ENCODE measurements around the gene GNG10.
A peak's percentile ranks its signal among the peaks of the same experiment; 100 is the strongest.
"Not testable (repeated sequence)": the region's sequence is repeated elsewhere in the genome, so short reads cannot be mapped to it uniquely, and the experiment has no call there.

The GNG10 gene

GRCh38 chr9:111661150-111661801 is at the start of gene GNG10:
Gene GNG10 (plus strand): TSS chr9:111661605. CDS start chr9:111661635, 30 bp downstream.
- H3K79me2 ChIP-seq (ENCODE audit: insufficient read depth, low read length): no peaks in the 10 kb centered on the region
- H3K27ac ChIP-seq (ENCODE audit: low read depth, low read length): no peak within 1 kb of the TSS
- peak within 1 kb of the TSS; percentile 75 for H3K4me2 ChIP-seq (ENCODE audit: low read depth, low read length, poor library complexity, severe bottlenecking)
- TF ChIP-seq CTCF (IDR thresholded peaks at IDR 0.05; ENCODE audit: insufficient read depth, low read length, poor library complexity, severe bottlenecking) (no peak), EZH2phosphoT487 (conservative IDR thresholded peaks at IDR 0.05; ENCODE audit: low read length) (no peak)
- H4K20me1 ChIP-seq (ENCODE audit: low read depth, low read length): no peaks in the 10 kb centered on the region
- no peaks in the 10 kb centered on the region for H3K9me2 ChIP-seq (replicated peaks; ENCODE audit: insufficient read depth, low read length)
- no peaks in the 10 kb centered on the region for H3K9me3 ChIP-seq (ENCODE audit: insufficient read depth, low read length)
- H3K36me3 ChIP-seq (ENCODE audit: low read length): no peaks in the 10 kb centered on the region
- no peaks in the 10 kb centered on the region for H3K27me3 ChIP-seq (ENCODE audit: low read length)
- no peaks in the 10 kb centered on the region for H3F3A ChIP-seq (ENCODE audit: insufficient read depth)
- H3K4me3 ChIP-seq (ENCODE audit: insufficient read depth, low read length, poor library complexity, severe bottlenecking): peak within 1 kb of the TSS; percentile 84
- peak within 1 kb of the TSS; percentile 93 for H2AFZ ChIP-seq (ENCODE audit: low read depth, low read length, severe bottlenecking)
- peak within 1 kb of the TSS; percentile 49 for H3K9ac ChIP-seq (ENCODE audit: low read length)

GRCh38 chr9:111613436-111614040 is 47.9 kb upstream of the GNG10 start:
- Histone ChIP-seq H3K4me2 (ENCODE audit: low read depth, low read length, poor library complexity, severe bottlenecking) (no peak overlapping the region), H3K79me2 (ENCODE audit: insufficient read depth, low read length) (no peaks in the 10 kb centered on the region), H3K27me3 (ENCODE audit: low read length) (no peaks in the 10 kb centered on the region), H3K9ac (ENCODE audit: low read length) (no peak overlapping the region), H3K36me3 (ENCODE audit: low read length) (no peaks in the 10 kb centered on the region), H3F3A (ENCODE audit: insufficient read depth) (no peaks in the 10 kb centered on the region), H3K4me3 (ENCODE audit: insufficient read depth, low read length, poor library complexity, severe bottlenecking) (no peak overlapping the region), H4K20me1 (ENCODE audit: low read depth, low read length) (no peaks in the 10 kb centered on the region), H3K9me2 (replicated peaks; ENCODE audit: insufficient read depth, low read length) (no peaks in the 10 kb centered on the region), H3K9me3 (ENCODE audit: insufficient read depth, low read length) (no peaks in the 10 kb centered on the region), H3K27ac (ENCODE audit: low read depth, low read length) (no peak overlapping the region), H2AFZ (ENCODE audit: low read depth, low read length, severe bottlenecking) (no peak overlapping the region)
- no peak for TF ChIP-seq CTCF (IDR thresholded peaks at IDR 0.05; ENCODE audit: insufficient read depth, low read length, poor library complexity, severe bottlenecking)

GRCh38 chr9:111615928-111616327 is 45.5 kb upstream of the GNG10 start:
- no peaks in the 10 kb centered on the region for H3K79me2 ChIP-seq (ENCODE audit: insufficient read depth, low read length)
- no peaks in the 10 kb centered on the region for H3K9me2 ChIP-seq (replicated peaks; ENCODE audit: insufficient read depth, low read length)
- H3K9me3 ChIP-seq (ENCODE audit: insufficient read depth, low read length): no peaks in the 10 kb centered on the region
- no peak overlapping the region for H3K27ac ChIP-seq (ENCODE audit: low read depth, low read length)
- H4K20me1 ChIP-seq (ENCODE audit: low read depth, low read length): no peaks in the 10 kb centered on the region
- H2AFZ ChIP-seq (ENCODE audit: low read depth, low read length, severe bottlenecking): no peak overlapping the region
- H3K27me3 ChIP-seq (ENCODE audit: low read length): no peaks in the 10 kb centered on the region
- no peak overlapping the region for H3K4me2 ChIP-seq (ENCODE audit: low read depth, low read length, poor library complexity, severe bottlenecking)
- no peaks in the 10 kb centered on the region for H3K36me3 ChIP-seq (ENCODE audit: low read length)
- H3F3A ChIP-seq (ENCODE audit: insufficient read depth): no peaks in the 10 kb centered on the region
- H3K4me3 ChIP-seq (ENCODE audit: insufficient read depth, low read length, poor library complexity, severe bottlenecking): no peak overlapping the region
- H3K9ac ChIP-seq (ENCODE audit: low read length): no peak overlapping the region
- TF ChIP-seq CTCF (IDR thresholded peaks at IDR 0.05; ENCODE audit: insufficient read depth, low read length, poor library complexity, severe bottlenecking) (no peak), EZH2phosphoT487 (conservative IDR thresholded peaks at IDR 0.05; ENCODE audit: low read length) (no peak)

GRCh38 chr9:111617349-111617748 is 44.1 kb upstream of the GNG10 start:
- not testable (repeated sequence) for H3K4me3 ChIP-seq (ENCODE audit: insufficient read depth, low read length, poor library complexity, severe bottlenecking); H3K9me2 ChIP-seq (replicated peaks; ENCODE audit: insufficient read depth, low read length); H2AFZ ChIP-seq (ENCODE audit: low read depth, low read length, severe bottlenecking); H3K9ac ChIP-seq (ENCODE audit: low read length); H3K36me3 ChIP-seq (ENCODE audit: low read length); H3K79me2 ChIP-seq (ENCODE audit: insufficient read depth, low read length); H3K4me2 ChIP-seq (ENCODE audit: low read depth, low read length, poor library complexity, severe bottlenecking); H4K20me1 ChIP-seq (ENCODE audit: low read depth, low read length); H3K9me3 ChIP-seq (ENCODE audit: insufficient read depth, low read length); H3K27me3 ChIP-seq (ENCODE audit: low read length); H3K27ac ChIP-seq (ENCODE audit: low read depth, low read length); H3F3A ChIP-seq (ENCODE audit: insufficient read depth)

Data from SU-DHL-6 (cell line).